GM21723 (cell line): Measurements from ENCODE around the gene ITGA1.
"Not testable (repeated sequence)": the region's sequence is repeated elsewhere in the genome, so short reads cannot be mapped to it uniquely, and the experiment has no call there.

ENCODE experiments used
- ATAC-seq: cut with Tn5 transposase; IDR thresholded peaks from one replicate; pipeline ENCODE4 v1.9.1; 2021; ENCODE audit warnings: mild to moderate bottlenecking, moderate library complexity; ENCODE audit not compliant: unreplicated experiment

Gene ITGA1

GRCh38 chr5:52947851-52948250, 160.1 kb downstream of the ITGA1 start:
- ATAC-seq: no peak

- peak; percentile 100 for ATAC-seq
Measured at GRCh38 chr5:52948418-52949076, 160.8 kb downstream of the ITGA1 start.

- no peak for ATAC-seq
Measured at GRCh38 chr5:52950686-52951085, 163.0 kb downstream of the ITGA1 start.

- ATAC-seq: no peak
Measured at GRCh38 chr5:52952483-52952882, 164.8 kb downstream of the ITGA1 start.

GRCh38 chr5:52956014-52956413, 168.3 kb downstream of the ITGA1 start:
- ATAC-seq: no peak

- no peak for ATAC-seq
Measured at GRCh38 chr5:52956915-52957747, 169.4 kb downstream of the ITGA1 start.

GRCh38 chr5:52961274-52961681, 173.6 kb downstream of the ITGA1 start:
- ATAC-seq: no peak

GRCh38 chr5:52963636-52964035, 175.9 kb downstream of the ITGA1 start:
- no peak for ATAC-seq

- no peak for ATAC-seq
Measured at GRCh38 chr5:52964138-52964537, 176.4 kb downstream of the ITGA1 start.

- not testable (repeated sequence) for ATAC-seq
Measured at GRCh38 chr5:52976157-52976556, 188.4 kb downstream of the ITGA1 start.

- no peak for ATAC-seq
Measured at GRCh38 chr5:52977264-52977897, 189.7 kb downstream of the ITGA1 start.

GRCh38 chr5:52981507-52981906, 193.8 kb downstream of the ITGA1 start:
- no peak for ATAC-seq

GRCh38 chr5:52983731-52984636, 196.3 kb downstream of the ITGA1 start:
- no peak for ATAC-seq

- ATAC-seq: no peak
Measured at GRCh38 chr5:52985306-52985705, 197.6 kb downstream of the ITGA1 start.

- ATAC-seq: no peak
Measured at GRCh38 chr5:52987711-52988331, 200.1 kb downstream of the ITGA1 start.

GRCh38 chr5:52988335-52989024, 200.8 kb downstream of the ITGA1 start:
- peak; percentile 35 for ATAC-seq

GRCh38 chr5:52989025-52989780, 201.5 kb downstream of the ITGA1 start, which contains the start of gene ITGA2:
Gene ITGA2, plus strand, starts transcription at chr5:52989352. Its CDS starts 117 bp downstream, at chr5:52989469.
- peak; percentile 59 for ATAC-seq

GRCh38 chr5:52989781-52990527, 202.2 kb downstream of the ITGA1 start:
- ATAC-seq: peak; percentile 10
